ENCODE measurements around the gene C1QTNF2. TPM values are rescaled to one million over a fixed set of nuclear protein-coding genes. Genes with fewer than 3 reads are reported as not detected.

The C1QTNF2 gene
- total RNA-seq, 2 donors from 2014 or later, result 0.26 TPM; not detected in 1

- no peak overlapping the region for H3K4me3 ChIP-seq
These were observed 63.7 kb downstream of the C1QTNF2 start for GRCh38 chr5:160306696-160307095.

GRCh38 chr5:160305319-160305718 is 65.1 kb downstream of the C1QTNF2 start:
- ATAC-seq, result no peak

More at GRCh38 chr5:160306696-160307095, 63.7 kb downstream of the C1QTNF2 start:
- ATAC-seq (no peak), DNase-seq (no peak)
- H3K27ac ChIP-seq, result no peak overlapping the region
- TF ChIP-seq POLR2A (IDR thresholded peaks at IDR 0.05) (no peak), CTCF (IDR thresholded peaks at IDR 0.05) (no peak)
- WGBS, 2 donors, result 61 to 70% methylated on average over 4 of the region's 4 CpGs
- intact Hi-C loops (cut with DNase I), result no loop called here
- H3K4me1 ChIP-seq, result peaks cover 3% of the 10 kb centered on the region
- no peaks in the 10 kb centered on the region for H3K27me3 ChIP-seq
- no peaks in the 10 kb centered on the region for H3K36me3 ChIP-seq (replicated peaks in 1 of 2; ENCODE audit: insufficient read depth in 1 of 2, low read depth in 2 of 2)
- H3K9me3 ChIP-seq, result no peaks in the 10 kb centered on the region

GRCh38 chr5:160303690-160304089 is 66.7 kb downstream of the C1QTNF2 start:
- ATAC-seq, result no peak

More at GRCh38 chr5:160305319-160305718, 65.1 kb downstream of the C1QTNF2 start:
- H3K4me3 ChIP-seq, result no peak overlapping the region
- H3K4me1 ChIP-seq, result no peaks in the 10 kb centered on the region
- H3K27ac ChIP-seq, result no peak overlapping the region
- DNase-seq, result no peak
- no peaks in the 10 kb centered on the region for H3K9me3 ChIP-seq
- no peaks in the 10 kb centered on the region for H3K36me3 ChIP-seq (replicated peaks in 1 of 2; ENCODE audit: insufficient read depth in 1 of 2, low read depth in 2 of 2)
- TF ChIP-seq CTCF (IDR thresholded peaks at IDR 0.05) (no peak), POLR2A (IDR thresholded peaks at IDR 0.05) (no peak)
- no peaks in the 10 kb centered on the region for H3K27me3 ChIP-seq
- intact Hi-C loops (cut with DNase I), result no loop called here
- WGBS, 2 donors, result 87 to 88% methylated on average over 10 of the region's 10 CpGs

GRCh38 chr5:160298189-160298588 is 72.2 kb downstream of the C1QTNF2 start:
- 88 to 90% methylated on average over 10 of the region's 10 CpGs for WGBS, 2 donors

More at GRCh38 chr5:160303690-160304089, 66.7 kb downstream of the C1QTNF2 start:
- no peaks in the 10 kb centered on the region for H3K27me3 ChIP-seq
- no peaks in the 10 kb centered on the region for H3K9me3 ChIP-seq
- H3K36me3 ChIP-seq (replicated peaks in 1 of 2; ENCODE audit: insufficient read depth in 1 of 2, low read depth in 2 of 2), result no peaks in the 10 kb centered on the region
- no peak for TF ChIP-seq POLR2A (IDR thresholded peaks at IDR 0.05)
- no peak for TF ChIP-seq CTCF (IDR thresholded peaks at IDR 0.05)
- no peaks in the 10 kb centered on the region for H3K4me1 ChIP-seq
- H3K27ac ChIP-seq, result no peak overlapping the region
- no peak for DNase-seq
- intact Hi-C loops (cut with DNase I), result no loop called here
- WGBS, 2 donors, result 54 to 63% methylated on average over 2 to 3 of the region's 3 CpGs
- no peak overlapping the region for H3K4me3 ChIP-seq

More at GRCh38 chr5:160298189-160298588, 72.2 kb downstream of the C1QTNF2 start:
- H3K36me3 ChIP-seq (replicated peaks in 1 of 2; ENCODE audit: insufficient read depth in 1 of 2, low read depth in 2 of 2), result no peaks in the 10 kb centered on the region
- TF ChIP-seq POLR2A (IDR thresholded peaks at IDR 0.05) (no peak), CTCF (IDR thresholded peaks at IDR 0.05) (no peak)
- intact Hi-C loops (cut with DNase I), result no loop called here
- no peak overlapping the region for H3K4me3 ChIP-seq
- H3K4me1 ChIP-seq, result no peaks in the 10 kb centered on the region
- no peaks in the 10 kb centered on the region for H3K27me3 ChIP-seq
- ATAC-seq (no peak), DNase-seq (no peak)
- no peaks in the 10 kb centered on the region for H3K9me3 ChIP-seq
- H3K27ac ChIP-seq, result no peak overlapping the region
